T-helper 1 cell treated with Interleukin-12 subunit alpha and Interleukin-12 subunit beta and Interleukin-4 antibody, amounts not matched to agents 30 ng/mL and 1 ng/mL, for 36 hours (primary cell): ENCODE results near the gene PYCARD. TPM values are rescaled to one million over a fixed set of nuclear protein-coding genes. Genes with fewer than 3 reads are reported as not detected.
"Not testable (repeated sequence)": the region's sequence is repeated elsewhere in the genome, so short reads cannot be mapped to it uniquely, and the experiment has no call there.

Experiments
- intact Hi-C: fragments of 100-400 bp; cut with micrococcal nuclease; formaldehyde crosslinking; loops from one replicate; pipeline ENCODE4 v1.15.1; 2024
- total RNA-seq: library from RNA; stranded (reverse); gene quantifications from 2 replicates; pipeline ENCODE4 v1.2.3, GENCODE V29; 2022

PYCARD gene
- total RNA-seq, 1 donor from 2014 or later: 96.1 TPM

DNA sequence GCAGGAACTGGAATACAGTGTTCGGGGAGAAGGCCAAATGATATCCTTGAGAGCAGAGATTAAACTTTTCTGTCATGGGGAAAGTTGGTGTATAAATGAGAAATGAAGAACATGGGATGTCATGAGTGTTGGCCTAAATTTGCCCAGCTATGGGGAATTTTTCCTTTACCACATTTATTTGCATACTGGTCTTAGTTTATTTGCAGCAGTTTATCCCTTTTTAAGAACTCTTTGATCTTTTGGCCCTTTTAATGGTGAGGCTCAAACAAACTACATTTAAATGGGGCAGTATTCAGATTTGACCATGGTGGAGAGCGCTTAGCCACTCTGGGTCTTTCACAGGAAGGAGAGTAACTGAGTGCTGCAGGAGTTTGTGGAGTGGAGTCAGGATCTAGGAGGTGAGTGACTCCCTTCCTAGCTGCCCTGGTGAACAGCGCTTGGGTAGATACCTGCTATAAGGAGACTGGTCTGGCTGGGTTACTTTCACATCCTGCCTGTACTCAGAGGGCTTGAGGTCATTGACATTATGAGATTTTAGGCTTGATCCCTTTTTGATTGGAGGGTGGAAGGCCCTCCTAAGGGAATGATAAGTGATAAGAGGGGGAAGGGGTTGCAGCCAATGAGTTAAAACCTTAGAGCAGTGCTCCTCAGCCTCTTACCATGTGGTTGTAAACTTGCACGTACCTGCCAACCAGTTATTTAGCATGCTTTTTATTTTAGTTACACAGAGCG, 10.7 kb downstream of the PYCARD start:
- intact Hi-C loops: loop anchor here (1.0 kb wide), 1 partner anchor 9 kb away; no protein-coding TSS in a partner anchor

DNA sequence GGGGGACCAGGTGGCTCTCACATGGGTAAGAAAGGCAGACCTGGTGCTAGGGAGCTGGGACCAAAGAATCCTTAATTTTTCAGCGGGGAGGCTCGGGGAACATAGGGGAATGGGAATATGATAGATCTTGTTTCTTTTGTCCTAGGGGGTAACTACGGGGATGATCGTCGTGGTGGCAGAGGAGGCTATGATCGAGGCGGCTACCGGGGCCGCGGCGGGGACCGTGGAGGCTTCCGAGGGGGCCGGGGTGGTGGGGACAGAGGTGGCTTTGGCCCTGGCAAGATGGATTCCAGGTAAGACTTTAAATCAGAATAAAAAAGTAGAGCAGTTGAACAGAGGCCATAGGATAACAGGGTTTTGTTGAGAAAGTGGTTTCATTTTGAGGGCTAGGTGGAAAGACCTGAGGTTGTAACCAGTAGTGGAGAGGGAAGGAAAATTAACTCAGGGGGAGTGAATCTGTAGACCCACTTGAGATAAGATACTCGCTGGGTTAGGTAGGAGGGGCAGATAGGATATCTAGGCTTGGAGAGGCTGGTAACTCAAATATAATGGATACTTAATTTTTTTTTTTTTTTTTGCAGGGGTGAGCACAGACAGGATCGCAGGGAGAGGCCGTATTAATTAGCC, 11.6 kb downstream of the PYCARD start:
- intact Hi-C loops: no loop called here

DNA sequence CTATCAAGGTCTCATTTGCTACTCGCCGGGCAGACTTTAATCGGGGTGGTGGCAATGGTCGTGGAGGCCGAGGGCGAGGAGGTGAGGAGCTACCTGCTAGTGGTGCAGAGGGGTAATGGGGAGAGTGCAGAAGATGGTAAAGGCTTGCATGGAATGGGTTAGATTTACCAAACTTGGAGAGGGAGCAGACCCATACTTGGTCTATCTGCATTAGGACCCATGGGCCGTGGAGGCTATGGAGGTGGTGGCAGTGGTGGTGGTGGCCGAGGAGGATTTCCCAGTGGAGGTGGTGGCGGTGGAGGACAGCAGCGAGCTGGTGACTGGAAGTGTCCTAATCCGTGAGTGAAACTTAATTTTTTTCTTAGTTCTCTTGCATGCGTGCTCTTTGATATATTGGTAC, 12.5 kb downstream of the PYCARD start:
- intact Hi-C loops: no loop called here

DNA sequence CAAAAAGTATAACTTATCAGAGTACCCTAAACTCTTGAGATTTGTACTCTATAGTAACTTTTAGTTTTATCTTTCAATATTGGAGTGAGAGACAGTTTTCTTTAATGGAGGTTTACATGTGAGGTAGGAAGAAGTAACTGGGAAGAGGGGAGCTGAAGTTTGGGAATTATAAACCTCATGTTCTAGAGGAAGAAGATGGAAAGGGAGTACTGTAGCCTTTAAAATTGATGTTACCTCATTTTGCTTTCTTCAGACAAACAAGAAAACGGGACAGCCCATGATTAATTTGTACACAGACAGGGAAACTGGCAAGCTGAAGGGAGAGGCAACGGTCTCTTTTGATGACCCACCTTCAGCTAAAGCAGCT, 13.2 kb downstream of the PYCARD start:
- intact Hi-C loops: loop anchor here (5.0 kb wide), 2 partner anchors 108 to 253 kb away; partner anchors contain the start of gene ZNF843

DNA sequence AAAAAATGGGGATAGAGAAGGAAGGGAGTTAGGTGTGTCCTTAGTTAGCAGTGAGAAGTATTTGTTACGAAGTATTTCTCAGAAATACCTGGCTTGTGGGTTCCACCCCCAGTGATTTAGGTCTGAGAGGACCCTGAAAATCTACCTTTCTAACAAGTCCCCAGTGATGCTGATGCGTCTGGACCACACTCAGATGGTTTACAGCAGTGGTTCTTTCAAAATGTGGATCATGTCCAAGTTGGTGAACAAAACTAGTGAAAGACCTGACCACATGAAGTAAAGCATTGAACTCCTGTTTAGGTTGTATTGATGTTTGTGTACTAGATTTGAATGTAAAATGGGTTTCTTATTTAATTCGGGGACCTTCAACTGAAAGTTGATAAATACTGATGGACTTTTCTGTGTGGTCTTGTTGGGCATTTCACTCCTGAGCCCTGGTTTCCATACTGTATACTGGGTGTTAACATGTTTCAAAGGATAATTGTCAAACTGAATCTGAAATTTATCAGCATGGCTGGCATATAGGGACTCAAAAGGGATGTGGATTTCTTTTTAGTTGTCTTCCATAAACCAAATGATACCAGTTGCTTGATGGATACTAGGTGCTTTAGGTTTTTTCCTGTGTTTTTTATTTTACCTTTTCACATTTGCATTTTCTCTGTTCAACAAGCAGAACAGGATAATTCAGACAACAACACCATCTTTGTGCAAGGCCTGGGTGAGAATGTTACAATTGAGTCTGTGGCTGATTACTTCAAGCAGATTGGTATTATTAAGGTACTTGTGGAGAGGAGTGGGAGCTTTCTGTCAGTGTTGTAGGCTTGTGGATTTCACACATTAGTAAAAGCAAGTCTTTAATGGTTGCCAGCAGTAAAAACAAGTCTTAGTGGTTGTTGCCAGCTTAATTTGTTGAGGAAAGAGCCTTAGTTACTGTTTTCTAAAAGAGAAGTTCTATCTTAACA, 13.8 kb downstream of the PYCARD start:
- intact Hi-C loops: loop anchor here (5.0 kb wide), 2 partner anchors 109 to 254 kb away; partner anchors contain the start of gene ZNF843

DNA sequence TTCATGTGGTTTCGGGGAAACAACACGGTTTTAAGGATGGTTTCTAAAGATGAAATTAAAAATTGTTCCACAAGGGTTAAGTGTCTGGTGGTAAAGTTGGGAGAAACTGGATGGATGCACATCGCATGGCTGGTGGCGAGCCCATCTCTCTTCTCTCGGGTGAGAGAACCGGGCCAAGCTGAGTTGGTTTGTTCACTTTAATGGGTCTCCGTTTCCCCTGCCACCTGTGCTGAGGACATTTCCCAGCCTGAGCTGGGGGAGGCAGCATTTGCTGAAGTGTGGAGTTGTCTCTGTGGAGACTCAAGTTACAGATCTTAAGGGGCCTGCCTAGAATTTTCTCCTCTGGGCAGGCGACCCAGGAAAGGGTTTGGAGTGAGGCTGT, 14.8 kb downstream of the PYCARD start:
- intact Hi-C loops: loop anchor here (5.0 kb wide), 2 partner anchors 110 to 255 kb away; partner anchors contain the start of gene ZNF843

DNA sequence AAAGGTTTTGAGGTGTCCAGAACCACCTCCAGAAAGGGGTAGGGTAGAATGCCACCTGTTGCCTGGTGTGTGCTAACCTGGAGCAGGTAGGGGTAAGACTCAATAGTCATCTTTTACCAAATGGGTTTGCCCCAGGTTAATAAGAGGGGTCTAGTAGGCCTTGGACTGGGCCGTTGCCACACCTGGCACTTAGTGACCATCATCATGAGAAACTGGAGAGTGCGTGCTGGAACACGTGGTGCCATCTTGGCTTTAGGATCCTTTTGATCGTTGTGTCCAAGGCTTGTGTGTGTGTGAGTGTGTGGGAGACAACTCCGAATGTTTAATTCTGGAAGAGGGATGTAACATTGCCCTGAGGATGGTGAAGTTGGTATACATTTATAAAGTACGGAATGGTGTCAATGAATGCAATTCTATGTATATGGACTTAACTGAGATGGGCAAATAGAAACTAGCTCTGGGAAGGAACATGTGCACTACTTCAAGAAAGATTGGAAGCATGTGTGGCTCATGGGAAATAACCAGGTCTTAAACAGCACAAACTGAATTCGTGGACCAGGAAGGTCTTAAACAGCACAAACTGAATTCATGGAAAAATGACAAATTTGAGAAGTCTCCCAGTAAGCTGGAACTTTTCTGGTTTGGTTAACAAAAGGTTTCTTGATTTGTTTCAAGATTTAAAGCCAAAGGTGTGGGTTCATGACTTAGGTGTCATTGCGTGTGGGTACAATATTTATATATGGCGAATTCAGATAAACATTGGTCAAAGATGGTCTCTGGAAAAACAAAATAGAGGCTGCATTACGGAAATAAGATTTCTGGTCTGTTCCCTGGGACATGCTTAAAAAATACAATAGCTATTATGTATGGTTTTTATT, 15.4 kb downstream of the PYCARD start:
- intact Hi-C loops: loop anchor here (5.0 kb wide), 2 partner anchors 110 to 255 kb away; partner anchors contain the start of gene ZNF843

DNA sequence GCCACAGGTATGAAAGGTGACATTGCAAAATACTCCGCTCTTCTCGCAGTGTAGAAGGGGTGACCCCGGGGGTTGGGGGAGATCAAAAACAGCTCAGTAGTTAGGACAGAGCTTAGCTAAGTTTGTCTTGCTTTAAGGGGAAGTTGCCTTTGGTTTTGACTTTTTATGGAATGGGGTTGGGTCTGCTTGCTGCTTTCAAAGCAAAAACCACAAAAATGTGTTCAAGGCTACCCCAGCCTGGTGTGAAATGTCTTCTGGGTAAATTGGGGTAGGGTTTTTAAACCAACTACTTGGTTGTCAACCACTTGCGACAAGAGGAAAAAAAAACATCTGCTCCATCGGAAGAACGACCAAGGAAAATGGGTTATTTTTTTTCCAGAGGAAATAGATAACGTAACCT, 16.4 kb downstream of the PYCARD start:
- intact Hi-C loops: loop anchor here (5.0 kb wide), 2 partner anchors 111 to 256 kb away; partner anchors contain the start of gene ZNF843

DNA sequence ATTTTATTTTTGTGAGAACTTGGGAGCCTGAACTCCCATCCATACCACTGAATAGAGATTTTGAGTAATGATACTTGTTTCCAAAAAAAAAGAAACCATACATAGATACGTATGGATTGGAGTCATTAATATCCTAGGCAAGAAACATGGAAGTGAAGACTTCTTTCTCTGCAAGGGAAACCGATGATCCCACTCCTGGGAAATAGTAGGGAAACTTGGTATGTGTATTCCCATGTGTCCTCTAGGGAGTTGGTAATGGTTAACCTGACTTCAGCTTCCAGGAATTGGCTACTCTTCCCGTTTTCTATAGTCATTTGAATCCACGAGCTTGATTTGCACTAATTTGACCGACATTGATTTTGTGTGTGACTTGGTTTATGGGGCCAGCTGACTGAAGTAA, 17.2 kb downstream of the PYCARD start:
- intact Hi-C loops: loop anchor here (5.0 kb wide), 2 partner anchors 112 to 257 kb away; partner anchors contain the start of gene ZNF843

DNA sequence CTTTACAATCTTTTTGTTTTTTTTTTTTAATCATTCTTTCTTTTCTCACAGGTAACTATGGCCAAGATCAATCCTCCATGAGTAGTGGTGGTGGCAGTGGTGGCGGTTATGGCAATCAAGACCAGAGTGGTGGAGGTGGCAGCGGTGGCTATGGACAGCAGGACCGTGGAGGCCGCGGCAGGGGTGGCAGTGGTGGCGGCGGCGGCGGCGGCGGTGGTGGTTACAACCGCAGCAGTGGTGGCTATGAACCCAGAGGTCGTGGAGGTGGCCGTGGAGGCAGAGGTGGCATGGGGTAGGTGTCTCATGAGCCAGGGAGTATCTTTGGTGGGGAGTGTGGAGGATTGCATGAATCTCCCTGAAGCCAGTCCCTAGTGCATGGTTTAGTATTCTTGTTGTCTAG, 17.7 kb downstream of the PYCARD start:
- intact Hi-C loops: loop anchor here (5.0 kb wide), 3 partner anchors 112 to 682 kb away; partner anchors contain the start of gene ZNF843

DNA sequence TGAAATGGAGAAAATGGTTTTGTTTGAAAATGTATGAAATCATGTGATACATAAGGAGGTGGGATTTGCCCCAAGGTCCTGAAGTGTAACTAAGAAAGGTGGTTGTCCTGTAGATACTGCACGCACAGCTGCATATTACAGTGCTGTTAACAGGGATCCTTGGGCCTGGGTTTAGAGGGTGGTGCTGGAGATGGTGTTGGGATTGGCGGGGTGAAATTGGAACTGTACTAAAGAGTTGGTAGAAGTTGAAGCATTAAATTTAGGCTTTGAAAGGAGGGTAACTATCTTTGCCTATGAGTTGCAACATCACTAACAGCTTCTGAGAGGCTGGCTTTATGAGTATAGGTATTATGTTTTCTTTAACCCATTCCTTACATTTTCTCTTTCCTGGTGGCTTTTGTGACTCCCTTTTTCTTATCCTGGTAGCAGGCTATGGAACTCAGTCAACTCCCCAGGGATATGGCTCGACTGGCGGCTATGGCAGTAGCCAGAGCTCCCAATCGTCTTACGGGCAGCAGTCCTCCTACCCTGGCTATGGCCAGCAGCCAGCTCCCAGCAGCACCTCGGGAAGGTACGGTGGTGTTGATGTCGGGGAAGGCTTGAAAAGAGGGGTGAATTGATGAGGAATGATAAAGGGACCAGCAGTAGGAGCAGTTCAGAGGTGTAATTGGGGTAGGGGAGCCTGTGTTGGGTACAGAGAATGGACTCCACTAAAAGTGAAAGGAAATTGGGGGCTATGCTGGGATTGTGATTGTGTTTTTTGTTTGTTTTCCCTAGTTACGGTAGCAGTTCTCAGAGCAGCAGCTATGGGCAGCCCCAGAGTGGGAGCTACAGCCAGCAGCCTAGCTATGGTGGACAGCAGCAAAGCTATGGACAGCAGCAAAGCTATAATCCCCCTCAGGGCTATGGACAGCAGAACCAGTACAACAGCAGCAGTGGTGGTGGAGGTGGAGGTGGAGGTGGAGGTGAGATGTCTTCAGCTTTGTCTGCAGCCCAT, 18.8 kb downstream of the PYCARD start:
- intact Hi-C loops: loop anchor here (5.0 kb wide), 1 partner anchor 684 kb away; no protein-coding TSS in a partner anchor

DNA sequence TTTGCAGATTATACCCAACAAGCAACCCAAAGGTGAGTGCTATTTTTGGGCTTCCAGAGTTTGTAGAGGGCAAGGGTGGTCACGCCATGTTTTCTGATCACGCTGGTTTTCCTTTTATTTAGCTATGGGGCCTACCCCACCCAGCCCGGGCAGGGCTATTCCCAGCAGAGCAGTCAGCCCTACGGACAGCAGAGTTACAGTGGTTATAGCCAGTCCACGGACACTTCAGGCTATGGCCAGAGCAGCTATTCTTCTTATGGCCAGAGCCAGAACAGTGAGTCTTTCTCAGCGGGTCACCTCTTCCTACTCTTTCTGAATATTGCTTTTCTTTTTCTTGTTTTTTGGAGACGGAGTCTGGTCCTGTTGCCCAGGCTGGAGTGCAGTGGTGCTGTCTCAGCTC, 20.2 kb downstream of the PYCARD start:
- intact Hi-C loops: loop anchor here (1.0 to 5.0 kb wide), 2 partner anchors 20 to 685 kb away; partner anchors contain the start of gene PYCARD

DNA sequence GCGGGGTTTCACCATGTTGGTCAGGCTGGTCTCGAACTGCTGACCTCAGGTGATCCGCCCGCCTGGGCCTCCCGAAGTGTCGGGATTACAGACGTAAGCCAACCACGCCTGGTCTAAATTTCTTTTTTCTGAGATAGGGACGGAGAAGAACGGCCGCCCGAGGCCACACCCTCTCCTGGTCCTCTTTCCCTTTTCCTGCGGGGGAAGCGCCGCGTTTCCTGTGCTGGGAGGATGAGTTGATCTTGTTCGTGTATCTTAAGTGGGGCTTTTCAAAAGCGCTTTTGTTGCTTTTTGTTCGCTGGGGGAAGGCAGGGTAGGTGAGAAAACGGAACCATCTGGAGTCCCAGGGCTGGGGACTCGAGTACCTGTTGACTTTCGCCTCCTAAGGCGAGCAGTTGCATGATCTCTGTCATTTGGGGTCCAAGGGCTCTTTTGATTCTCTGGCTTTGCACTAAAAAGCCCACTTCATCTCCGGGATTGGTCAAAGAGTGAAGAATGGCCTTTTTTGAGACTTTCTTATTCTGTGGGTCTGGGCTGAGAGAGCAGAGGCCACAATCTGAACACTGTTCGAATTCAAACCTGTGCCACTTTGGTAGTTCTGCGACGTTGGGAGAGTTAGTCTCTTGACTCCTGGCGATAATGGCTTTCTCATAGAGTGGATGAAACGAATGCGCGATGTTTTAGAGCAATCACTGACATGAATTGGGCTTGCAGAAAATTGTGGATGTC, 21.3 kb downstream of the PYCARD start:
- intact Hi-C loops: loop anchor here (5.0 kb wide), 1 partner anchor 686 kb away; no protein-coding TSS in a partner anchor

DNA sequence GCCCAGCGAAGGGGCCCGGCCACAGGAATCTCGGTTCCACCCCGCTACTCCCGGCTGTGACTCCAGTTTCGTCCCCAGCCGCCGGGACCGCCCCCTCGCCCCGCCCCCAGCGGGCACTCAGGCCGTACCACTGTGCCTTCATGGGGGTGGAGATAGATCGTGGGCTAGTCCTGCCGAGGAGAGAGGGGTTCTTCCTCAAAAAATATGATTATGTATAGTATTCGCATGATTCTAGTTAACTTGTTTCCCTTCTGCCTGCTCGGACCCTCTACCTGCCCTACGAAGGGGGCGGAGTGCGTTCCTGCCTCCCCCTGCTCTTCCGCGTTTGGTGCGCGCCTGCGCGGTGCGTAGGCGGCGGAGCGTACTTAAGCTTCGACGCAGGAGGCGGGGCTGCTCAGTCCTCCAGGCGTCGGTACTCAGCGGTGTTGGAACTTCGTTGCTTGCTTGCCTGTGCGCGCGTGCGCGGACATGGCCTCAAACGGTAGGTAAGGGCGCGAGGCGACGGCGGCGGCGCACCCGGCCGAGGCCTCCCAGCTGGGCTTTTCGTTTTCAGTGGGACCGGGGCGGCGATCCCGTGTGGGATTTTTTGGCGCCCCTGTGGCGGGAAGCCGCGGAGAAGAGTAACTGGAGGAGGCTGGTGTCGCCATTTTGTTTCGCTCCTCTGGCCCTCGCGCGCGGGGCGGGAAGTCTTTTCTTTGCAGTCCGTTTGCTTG, 22.7 kb downstream of the PYCARD start, which contains the start of gene FUS:
Gene FUS (plus strand): TSS at position 393 of the 713 bp plus-strand sequence. CDS start 76 bp downstream, at position 469.
- intact Hi-C loops: loop anchor here (1.0 to 5.0 kb wide), 11 partner anchors 38 to 687 kb away; partner anchors contain the start of genes ARMC5, FBXL19, ITGAX and KAT8

DNA sequence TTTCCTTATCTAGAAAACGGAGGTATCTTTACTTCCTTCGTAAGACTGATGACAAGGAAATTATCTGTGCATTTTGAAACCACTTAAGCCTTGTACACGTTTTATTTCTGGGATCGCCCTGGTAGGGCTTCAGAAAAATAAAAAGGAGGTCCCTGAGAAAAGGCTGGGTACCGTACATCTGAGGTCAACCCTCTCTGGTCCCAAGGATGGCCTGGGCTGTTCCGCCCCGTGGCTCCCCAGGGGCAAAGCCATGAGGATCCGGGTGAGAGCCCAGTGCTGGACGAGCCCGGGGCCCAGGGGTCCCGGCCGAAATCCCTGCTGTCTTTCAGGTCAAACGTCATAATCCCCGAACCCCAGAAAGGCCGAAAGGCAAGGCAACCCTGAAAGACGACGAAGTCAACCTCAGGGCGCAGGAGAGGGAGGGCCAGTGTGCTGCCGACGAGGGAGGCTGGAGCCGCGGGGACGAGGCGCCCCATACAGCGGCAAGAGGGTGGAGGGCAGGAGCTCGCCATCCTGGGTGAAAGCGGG, 23.3 kb downstream of the PYCARD start:
- intact Hi-C loops: loop anchor here (1.0 to 5.0 kb wide), 7 partner anchors 37 to 256 kb away; partner anchors contain the start of genes FBXL19, KAT8, SETD1A and STX4

DNA sequence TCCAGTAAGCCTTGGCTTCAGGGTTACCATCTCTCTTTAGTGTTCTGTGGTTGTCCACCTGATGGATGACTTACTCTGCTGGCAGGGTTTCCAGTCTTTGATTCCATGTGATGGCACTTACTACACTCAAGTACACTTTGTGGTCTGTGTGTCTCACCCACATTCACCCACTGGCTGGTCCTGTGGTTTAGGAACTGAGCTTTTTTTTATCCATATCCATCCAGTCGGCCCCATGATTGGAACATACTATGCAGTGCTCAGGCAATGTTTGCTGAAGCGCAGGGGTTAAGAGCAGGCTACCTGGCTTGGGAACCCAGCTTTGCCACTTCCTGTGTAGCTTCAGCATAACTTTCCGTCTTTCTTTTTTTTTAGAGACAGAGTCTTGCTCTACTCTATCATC, 25.4 kb downstream of the PYCARD start:
- intact Hi-C loops: loop anchor here (5.0 kb wide), 1 partner anchor 180 kb away; no protein-coding TSS in a partner anchor

DNA sequence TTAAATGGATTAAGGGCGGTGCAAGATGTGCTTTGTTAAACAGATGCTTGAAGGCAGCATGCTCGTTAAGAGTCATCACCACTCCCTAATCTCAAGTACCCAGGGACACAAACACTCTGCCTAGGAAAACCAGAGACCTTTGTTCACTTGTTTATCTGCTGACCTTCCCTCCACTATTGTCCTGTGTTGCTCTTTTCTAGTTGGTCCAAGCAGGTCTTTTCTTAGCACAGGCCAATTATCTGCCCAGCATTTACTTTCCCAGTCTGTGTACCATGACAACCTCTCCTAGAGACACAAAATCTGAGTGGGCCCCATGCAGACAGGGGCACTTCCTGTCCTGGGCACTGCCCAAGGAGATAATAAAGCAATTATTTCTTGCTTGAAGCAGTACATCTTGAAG, 32.5 kb downstream of the PYCARD start:
- intact Hi-C loops: not testable (repeated sequence)
